GM12865 (cell line): ENCODE measurements around the gene GALNT6.
"Not testable (repeated sequence)": the region's sequence is repeated elsewhere in the genome, so short reads cannot be mapped to it uniquely, and the experiment has no call there.

Experiments
- DNase-seq: peaks from one replicate; pipeline ENCODE4 v3.0.0; 2010; ENCODE audit warnings: low read depth
- H3K4me3 ChIP-seq: 2 replicates; pipeline ENCODE4 v1.5.1; 2011; ENCODE audit warnings: mild to moderate bottlenecking, low read depth, low read length, control low read depth
- CTCF ChIP-seq: IDR thresholded peaks from 2 replicates; pipeline ENCODE4 v1.5.1; 2011; ENCODE audit warnings: low read length, control low read depth, low read depth, inconsistent platforms; ENCODE audit not compliant: insufficient read depth; ENCODE audit errors: missing control alignments

The GALNT6 gene

GRCh38 chr12:51346581-51346980 is 44.6 kb downstream of the GALNT6 start, which contains the start of gene CELA1:
Gene CELA1 (minus strand): TSS chr12:51346679. CDS start chr12:51346638, 41 bp downstream.
- DNase-seq = no peak
- H3K4me3 ChIP-seq = no peak within 1 kb of the TSS
- TF ChIP-seq CTCF = no peak

GRCh38 chr12:51345681-51346080 is 45.5 kb downstream of the GALNT6 start:
- no peak for DNase-seq
- no peak overlapping the region for H3K4me3 ChIP-seq
- no peak for TF ChIP-seq CTCF

GRCh38 chr12:51343201-51343600 is 48.0 kb downstream of the GALNT6 start:
- no peak for DNase-seq
- TF ChIP-seq CTCF = no peak
- H3K4me3 ChIP-seq = no peak overlapping the region

GRCh38 chr12:51342416-51342815 is 48.8 kb downstream of the GALNT6 start:
- TF ChIP-seq CTCF = no peak
- no peak overlapping the region for H3K4me3 ChIP-seq
- DNase-seq = no peak

GRCh38 chr12:51341251-51342007 is 49.8 kb downstream of the GALNT6 start:
- TF ChIP-seq CTCF = peak; percentile 99

GRCh38 chr12:51339750-51340149 is 51.5 kb downstream of the GALNT6 start:
- no peak overlapping the region for H3K4me3 ChIP-seq
- TF ChIP-seq CTCF = no peak
- DNase-seq = no peak

More at GRCh38 chr12:51341251-51342007, 49.8 kb downstream of the GALNT6 start:
- no peak overlapping the region for H3K4me3 ChIP-seq
- peak; percentile 80 for DNase-seq

- H3K4me3 ChIP-seq, DNase-seq: not testable (repeated sequence)
Observed at GRCh38 chr12:51337336-51337735, 53.9 kb downstream of the GALNT6 start.
